Ectodermal cell (in vitro differentiated cells): ENCODE data around the gene MRAP.

Experiments used
- H3K27ac ChIP-seq: 2 replicates; pipeline ENCODE4 v1.7.0; 2013; ENCODE audit warnings: mild to moderate bottlenecking, low read depth, low read length; ENCODE audit not compliant: insufficient read depth, poor library complexity, severe bottlenecking
- H3K27me3 ChIP-seq: 2 replicates; pipeline ENCODE4 v1.7.0; 2013; ENCODE audit warnings: mild to moderate bottlenecking, low read length; ENCODE audit not compliant: insufficient read depth, control insufficient read depth, poor library complexity, severe bottlenecking
- H3K36me3 ChIP-seq: one replicate; pipeline ENCODE4 v1.7.0; 2013; ENCODE audit warnings: low read length; ENCODE audit not compliant: control insufficient read depth, insufficient read depth
- H3K4me1 ChIP-seq: one replicate; pipeline ENCODE4 v1.7.0; 2013; ENCODE audit warnings: low read length; ENCODE audit not compliant: control insufficient read depth, insufficient read depth
- H3K4me3 ChIP-seq: 2 replicates; pipeline ENCODE4 v1.7.0; 2013; ENCODE audit warnings: low read depth, low read length, control low read depth; ENCODE audit not compliant: insufficient read depth
- H3K9me3 ChIP-seq: 2 replicates; pipeline ENCODE4 v1.7.0; 2013; ENCODE audit warnings: mild to moderate bottlenecking, low read length, moderate library complexity; ENCODE audit not compliant: control insufficient read depth
- WGBS, 2 experiments: methylation state at CpG; one replicate each; pipeline ENCODE4 v1.1.7; 2013; ENCODE audit warnings: missing lambda C conversion rate in 2 of 2; 5-methylcytosine and 5-hydroxymethylcytosine counted together

The MRAP gene

GRCh38 chr21:32340863-32341848 lies 42.5 kb downstream of the MRAP start:
- H3K36me3 ChIP-seq, result peaks cover 21% of the 10 kb centered on the region

GRCh38 chr21:32346951-32347350 lies 48.3 kb downstream of the MRAP start:
- H3K27ac ChIP-seq, result no peak overlapping the region
- H3K4me3 ChIP-seq, result no peak overlapping the region
- no peaks in the 10 kb centered on the region for H3K27me3 ChIP-seq
- H3K4me1 ChIP-seq, result no peaks in the 10 kb centered on the region
- WGBS, 2 experiments, result 94 to 95% methylated on average over 14 of the region's 14 CpGs
- peaks cover 47% of the 10 kb centered on the region for H3K36me3 ChIP-seq
- H3K9me3 ChIP-seq, result no peaks in the 10 kb centered on the region

More at GRCh38 chr21:32340863-32341848, 42.5 kb downstream of the MRAP start:
- no peak overlapping the region for H3K4me3 ChIP-seq
- no peaks in the 10 kb centered on the region for H3K27me3 ChIP-seq
- no peak overlapping the region for H3K27ac ChIP-seq
- WGBS, 2 experiments, result 92 to 93% methylated on average over 8 to 11 of the region's 12 CpGs
- H3K4me1 ChIP-seq, result peaks cover 5% of the 10 kb centered on the region
- H3K9me3 ChIP-seq, result no peaks in the 10 kb centered on the region

GRCh38 chr21:32347351-32347750 lies 48.7 kb downstream of the MRAP start:
- H3K4me1 ChIP-seq, result no peaks in the 10 kb centered on the region
- no peak overlapping the region for H3K4me3 ChIP-seq
- peaks cover 47% of the 10 kb centered on the region for H3K36me3 ChIP-seq
- H3K27me3 ChIP-seq, result no peaks in the 10 kb centered on the region
- no peaks in the 10 kb centered on the region for H3K9me3 ChIP-seq
- 95% methylated on average over 12 of the region's 12 CpGs for WGBS, 2 experiments
- H3K27ac ChIP-seq, result no peak overlapping the region

GRCh38 chr21:32347977-32348376 lies 49.3 kb downstream of the MRAP start:
- H3K27ac ChIP-seq, result no peak overlapping the region
- no peaks in the 10 kb centered on the region for H3K27me3 ChIP-seq
- WGBS, 2 experiments, result 93 to 97% methylated on average over 11 of the region's 11 CpGs
- H3K4me1 ChIP-seq, result no peaks in the 10 kb centered on the region
- no peaks in the 10 kb centered on the region for H3K9me3 ChIP-seq
- no peak overlapping the region for H3K4me3 ChIP-seq
- H3K36me3 ChIP-seq, result peaks cover 47% of the 10 kb centered on the region

GRCh38 chr21:32348604-32349332 lies 50.1 kb downstream of the MRAP start:
- Histone ChIP-seq H3K4me1 (no peaks in the 10 kb centered on the region), H3K27me3 (no peaks in the 10 kb centered on the region), H3K36me3 (peaks cover 50% of the 10 kb centered on the region), H3K27ac (no peak overlapping the region), H3K9me3 (no peaks in the 10 kb centered on the region), H3K4me3 (no peak overlapping the region)
- 94 to 96% methylated on average over 9 of the region's 9 CpGs for WGBS, 2 experiments

GRCh38 chr21:32349333-32349944 lies 50.8 kb downstream of the MRAP start:
- Histone ChIP-seq H3K27ac (no peak overlapping the region), H3K9me3 (no peaks in the 10 kb centered on the region), H3K4me3 (no peak overlapping the region), H3K27me3 (no peaks in the 10 kb centered on the region), H3K4me1 (no peaks in the 10 kb centered on the region), H3K36me3 (peaks cover 51% of the 10 kb centered on the region)
- WGBS, 2 experiments, result 93 to 94% methylated on average over 16 of the region's 16 CpGs

- WGBS, 2 experiments, result 95 to 96% methylated on average over 16 of the region's 16 CpGs
- H3K4me3 ChIP-seq, result no peak overlapping the region
- no peaks in the 10 kb centered on the region for H3K9me3 ChIP-seq
- no peaks in the 10 kb centered on the region for H3K27me3 ChIP-seq
- no peak overlapping the region for H3K27ac ChIP-seq
- peaks cover 47% of the 10 kb centered on the region for H3K36me3 ChIP-seq
- H3K4me1 ChIP-seq, result no peaks in the 10 kb centered on the region
Measured at GRCh38 chr21:32350211-32350980, 51.7 kb downstream of the MRAP start.

- H3K27ac ChIP-seq, result no peak overlapping the region
- no peaks in the 10 kb centered on the region for H3K9me3 ChIP-seq
- H3K36me3 ChIP-seq, result peaks cover 46% of the 10 kb centered on the region
- H3K4me3 ChIP-seq, result no peak overlapping the region
- WGBS, 2 experiments, result 94 to 95% methylated on average over 13 of the region's 13 CpGs
- no peaks in the 10 kb centered on the region for H3K27me3 ChIP-seq
- no peaks in the 10 kb centered on the region for H3K4me1 ChIP-seq
Measured at GRCh38 chr21:32350981-32351380, 52.3 kb downstream of the MRAP start.

GRCh38 chr21:32351428-32351827 lies 52.8 kb downstream of the MRAP start:
- Histone ChIP-seq H3K27me3 (no peaks in the 10 kb centered on the region), H3K9me3 (no peaks in the 10 kb centered on the region), H3K36me3 (peaks cover 47% of the 10 kb centered on the region), H3K4me1 (no peaks in the 10 kb centered on the region), H3K27ac (no peak overlapping the region), H3K4me3 (no peak overlapping the region)
- 93 to 94% methylated on average over 6 of the region's 6 CpGs for WGBS, 2 experiments
